Left lung (tissue), 10 donors: ENCODE measurements around the gene CDC45. TPM values are rescaled to one million over a fixed set of nuclear protein-coding genes. Genes with fewer than 3 reads are reported as not detected.

Experiments
- ATAC-seq: fragments of 200-7000 bp; cut with Tn5 transposase; one replicate; pipeline ENCODE4 v1.9.1; 2020; ENCODE audit warnings: moderate library complexity
- DNase-seq, 4 donors: peaks; one replicate each; pipeline ENCODE4 v3.0.0-alpha.2; 2013 to 2020
- H3K27ac ChIP-seq, 2 donors: fragments of 200-600 bp; sonication (generic) in 1 of 2; one replicate each; pipeline versions ENCODE4 v1.5.0 to v1.8.0; 2020 to 2021
- H3K27me3 ChIP-seq, 2 donors: fragments of 200-600 bp; sonication (generic) in 1 of 2; one replicate each; pipeline versions ENCODE4 v1.5.0 to v1.8.0; 2020 to 2021
- H3K36me3 ChIP-seq, 2 donors: fragments of 200-600 bp; sonication (generic) in 1 of 2; one replicate each; pipeline versions ENCODE4 v1.5.0 to v1.8.0; 2020 to 2021
- H3K4me1 ChIP-seq, 2 donors: fragments of 200-600 bp; one replicate each; pipeline ENCODE4 v1.8.0; 2021
- H3K4me3 ChIP-seq, 2 donors: fragments of 200-600 bp; sonication (generic) in 1 of 2; one replicate each; pipeline versions ENCODE4 v1.5.0 to v1.8.0; 2020 to 2021; ENCODE audit warnings: mild to moderate bottlenecking in 1 of 2
- H3K9me3 ChIP-seq, 2 donors: fragments of 200-600 bp; sonication (generic) in 1 of 2; one replicate each; pipeline versions ENCODE4 v1.5.0 to v1.8.0; 2020 to 2021
- CTCF ChIP-seq, 2 donors: fragments of 200-600 bp; sonication (generic) in 1 of 2; IDR thresholded peaks; one replicate each; pipeline versions ENCODE4 v1.5.0 to v1.8.0; 2021; ENCODE audit warnings: antibody characterized with exemption in 2 of 2
- intact Hi-C, 2 donors: fragments of 100-400 bp; cut with DNase I; formaldehyde crosslinking; loops; one replicate each; pipeline versions ENCODE4 v1.11.2 to v1.14.2; 2022
- polyA plus RNA-seq, 6 donors: library from polyadenylated mRNA; unstranded; fragments of 120-200 nt; gene quantifications; one replicate each; pipeline ENCODE4 v1.2.1, GENCODE V29; 2013; ENCODE audit not compliant: insufficient read length in 6 of 6
- total RNA-seq, 2 donors: library from RNA; stranded (reverse); fragmentation: NEBNext Ultra II Directional; extraction: Animal tissue kit (Norgen Biotek cat#: 25700); gene quantifications; one replicate each; pipeline ENCODE4 v1.2.1, GENCODE V29; 2021
- donor health status: DM: no; HTN: yes; CAD: no.
- donor health status: DM: no; HTN: no; CAD: no.

Gene CDC45
- total and polyA plus RNA-seq, 8 donors, result 6.5 to 23.2 (median 16.2) TPM

- H3K27me3 ChIP-seq, result no peaks in the 10 kb centered on the region
- H3K27ac ChIP-seq, result no peak overlapping the region
- intact Hi-C loops, result no loop called here
- H3K4me1 ChIP-seq, result no peaks in the 10 kb centered on the region
- no peaks in the 10 kb centered on the region for H3K9me3 ChIP-seq
- H3K36me3 ChIP-seq, result peaks cover 0 to 100% of the 10 kb centered on the region in 2 donors
- DNase-seq, result no peak
- no peak for ATAC-seq
- TF ChIP-seq CTCF (IDR thresholded peaks at IDR 0.05), result no peak
- no peak overlapping the region for H3K4me3 ChIP-seq
Measured at GRCh38 chr22:19466126-19466716, 13.5 kb upstream of the CDC45 start.

GRCh38 chr22:19466848-19467752, 12.6 kb upstream of the CDC45 start:
- Histone ChIP-seq H3K4me3 (no peak overlapping the region), H3K9me3 (no peaks in the 10 kb centered on the region), H3K27me3 (no peaks in the 10 kb centered on the region), H3K4me1 (no peaks in the 10 kb centered on the region), H3K36me3 (peaks cover 0 to 100% of the 10 kb centered on the region in 2 donors), H3K27ac (no peak overlapping the region)
- no peak for ATAC-seq
- no peak for TF ChIP-seq CTCF (IDR thresholded peaks at IDR 0.05)
- no peak for DNase-seq
- intact Hi-C loops, result no loop called here

GRCh38 chr22:19467912-19468311, 11.8 kb upstream of the CDC45 start:
- intact Hi-C loops, result no loop called here
- H3K27ac ChIP-seq, result no peak overlapping the region
- peaks cover 0 to 100% of the 10 kb centered on the region in 2 donors for H3K36me3 ChIP-seq
- H3K4me3 ChIP-seq, result no peak overlapping the region
- no peaks in the 10 kb centered on the region for H3K9me3 ChIP-seq
- H3K27me3 ChIP-seq, result no peaks in the 10 kb centered on the region
- ATAC-seq, result no peak
- no peak for TF ChIP-seq CTCF (IDR thresholded peaks at IDR 0.05)
- H3K4me1 ChIP-seq, result no peaks in the 10 kb centered on the region
- no peak for DNase-seq

- Histone ChIP-seq H3K36me3 (peaks cover 0 to 100% of the 10 kb centered on the region in 2 donors), H3K9me3 (no peaks in the 10 kb centered on the region), H3K27me3 (no peaks in the 10 kb centered on the region), H3K4me1 (no peaks in the 10 kb centered on the region), H3K4me3 (no peak overlapping the region), H3K27ac (no peak overlapping the region)
- intact Hi-C loops, result no loop called here
- TF ChIP-seq CTCF (IDR thresholded peaks at IDR 0.05), result no peak
- no peak for ATAC-seq
- DNase-seq, result no peak
Measured at GRCh38 chr22:19469421-19469820, 10.3 kb upstream of the CDC45 start.

- intact Hi-C loops, result no loop called here
- H3K27me3 ChIP-seq, result no peaks in the 10 kb centered on the region
- no peak for TF ChIP-seq CTCF (IDR thresholded peaks at IDR 0.05)
- H3K36me3 ChIP-seq, result peaks cover 0 to 100% of the 10 kb centered on the region in 2 donors
- H3K4me3 ChIP-seq, result no peak overlapping the region
- H3K27ac ChIP-seq, result no peak overlapping the region
- ATAC-seq (no peak), DNase-seq (no peak)
- H3K9me3 ChIP-seq, result no peaks in the 10 kb centered on the region
- H3K4me1 ChIP-seq, result no peaks in the 10 kb centered on the region
Measured at GRCh38 chr22:19470010-19470409, 9.7 kb upstream of the CDC45 start.
